Right atrium auricular region (tissue), 2 donors: ENCODE measurements around the gene EPAS1. TPM values are rescaled to one million over a fixed set of nuclear protein-coding genes. Genes with fewer than 3 reads are reported as not detected.
"Not testable (repeated sequence)": the region's sequence is repeated elsewhere in the genome, so short reads cannot be mapped to it uniquely, and the experiment has no call there.

Source experiments
- DNase-seq: peaks from one replicate; pipeline ENCODE4 v3.0.0-alpha.2; 2019; ENCODE audit warnings: low spot score
- H3K27ac ChIP-seq, 2 donors: fragments of 200-600 bp; sonication (generic); 1 replicate in 1 of 2; 2 replicates in 1 of 2; pipeline ENCODE4 v1.5.1; 2016 to 2019
- H3K27me3 ChIP-seq, 2 donors: fragments of 200-600 bp; sonication (generic); one replicate each; pipeline versions ENCODE4 v1.5.1 to v1.6.0; 2017 to 2019
- H3K36me3 ChIP-seq: fragments of 200-600 bp; sonication (generic); one replicate; pipeline ENCODE4 v1.5.1; 2016
- H3K4me1 ChIP-seq, 2 donors: fragments of 200-600 bp; sonication (generic); one replicate each; pipeline versions ENCODE4 v1.5.1 to v1.6.0; 2017 to 2019
- H3K4me3 ChIP-seq, 2 donors: fragments of 200-600 bp; sonication (generic); 1 replicate in 1 of 2; 2 replicates in 1 of 2; pipeline ENCODE4 v1.5.1; 2017 to 2019; ENCODE audit warnings: mild to moderate bottlenecking in 1 of 2, moderate library complexity in 1 of 2
- H3K9me3 ChIP-seq, 2 donors: fragments of 200-600 bp; sonication (generic); one replicate each; pipeline ENCODE4 v1.5.1; 2019
- total RNA-seq, 2 donors: library from RNA; depleted of rRNA; stranded (reverse); fragments of >200 nt; gene quantifications; one replicate each; pipeline ENCODE4 v1.1.0, GENCODE V29; 2016
- TF ChIP-seq, protein P1 (sequence below), 2 donors: fragments of 200-600 bp; sonication (generic); IDR thresholded peaks; one replicate each; pipeline ENCODE4 v1.5.1; 2019; ENCODE audit warnings: antibody characterized with exemption in 2 of 2

The EPAS1 gene
- total RNA-seq, 2 donors from 2014 or later: 257 to 311 TPM

- H3K4me1 ChIP-seq: peaks cover 0 to 10% of the 10 kb centered on the region in 2 donors
- H3K27me3 ChIP-seq: no peaks in the 10 kb centered on the region
- no peak overlapping the region for H3K4me3 ChIP-seq
- H3K27ac ChIP-seq: no peak overlapping the region
- peaks cover 2% of the 10 kb centered on the region for H3K36me3 ChIP-seq
- H3K9me3 ChIP-seq: no peaks in the 10 kb centered on the region
- TF ChIP-seq, protein P1, sequence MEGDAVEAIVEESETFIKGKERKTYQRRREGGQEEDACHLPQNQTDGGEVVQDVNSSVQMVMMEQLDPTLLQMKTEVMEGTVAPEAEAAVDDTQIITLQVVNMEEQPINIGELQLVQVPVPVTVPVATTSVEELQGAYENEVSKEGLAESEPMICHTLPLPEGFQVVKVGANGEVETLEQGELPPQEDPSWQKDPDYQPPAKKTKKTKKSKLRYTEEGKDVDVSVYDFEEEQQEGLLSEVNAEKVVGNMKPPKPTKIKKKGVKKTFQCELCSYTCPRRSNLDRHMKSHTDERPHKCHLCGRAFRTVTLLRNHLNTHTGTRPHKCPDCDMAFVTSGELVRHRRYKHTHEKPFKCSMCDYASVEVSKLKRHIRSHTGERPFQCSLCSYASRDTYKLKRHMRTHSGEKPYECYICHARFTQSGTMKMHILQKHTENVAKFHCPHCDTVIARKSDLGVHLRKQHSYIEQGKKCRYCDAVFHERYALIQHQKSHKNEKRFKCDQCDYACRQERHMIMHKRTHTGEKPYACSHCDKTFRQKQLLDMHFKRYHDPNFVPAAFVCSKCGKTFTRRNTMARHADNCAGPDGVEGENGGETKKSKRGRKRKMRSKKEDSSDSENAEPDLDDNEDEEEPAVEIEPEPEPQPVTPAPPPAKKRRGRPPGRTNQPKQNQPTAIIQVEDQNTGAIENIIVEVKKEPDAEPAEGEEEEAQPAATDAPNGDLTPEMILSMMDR (IDR thresholded peaks at IDR 0.05): no peak
- DNase-seq: no peak
Measured at GRCh38 chr2:46393347-46393820, 96.2 kb downstream of the EPAS1 start.

DNA sequence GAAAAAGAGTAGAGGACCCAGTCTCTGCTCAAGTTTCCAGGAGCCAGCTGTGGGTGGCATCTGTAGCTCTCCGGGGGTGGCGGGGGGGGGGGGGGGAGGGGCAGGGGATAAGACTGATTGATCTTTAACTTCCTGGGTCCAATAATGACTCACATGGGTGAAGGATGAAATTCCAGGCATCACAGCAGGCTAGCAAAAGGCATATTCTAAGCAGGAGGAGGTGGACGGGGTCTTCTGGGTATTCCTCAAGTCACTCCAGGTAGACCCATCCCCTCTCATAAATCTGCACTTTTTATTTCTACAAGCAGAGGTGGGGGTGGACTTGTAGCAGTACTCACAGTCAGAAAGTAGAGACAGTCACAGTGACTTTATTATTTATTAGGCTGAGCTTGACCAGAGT, 96.7 kb downstream of the EPAS1 start:
- Histone ChIP-seq H3K4me1 (peaks cover 0 to 5% of the 10 kb centered on the region in 2 donors), H3K36me3 (no peaks in the 10 kb centered on the region), H3K4me3 (no peak overlapping the region), H3K27me3 (no peaks in the 10 kb centered on the region), H3K9me3 (no peaks in the 10 kb centered on the region), H3K27ac (no peak overlapping the region)
- DNase-seq: no peak
- TF ChIP-seq, protein P1 (IDR thresholded peaks at IDR 0.05): no peak

- DNase-seq: no peak
- Histone ChIP-seq H3K27me3 (no peaks in the 10 kb centered on the region), H3K4me1 (no peaks in the 10 kb centered on the region), H3K36me3 (no peaks in the 10 kb centered on the region), H3K4me3 (no peak overlapping the region), H3K27ac (no peak overlapping the region), H3K9me3 (no peaks in the 10 kb centered on the region)
- TF ChIP-seq, protein P1 (IDR thresholded peaks at IDR 0.05): no peak
Measured at GRCh38 chr2:46394649-46395510, 97.7 kb downstream of the EPAS1 start.

GRCh38 chr2:46395730-46396129, 98.5 kb downstream of the EPAS1 start:
- not testable (repeated sequence) for H3K4me3 ChIP-seq, H3K27me3 ChIP-seq, H3K27ac ChIP-seq, H3K36me3 ChIP-seq, H3K4me1 ChIP-seq, DNase-seq, H3K9me3 ChIP-seq

DNA sequence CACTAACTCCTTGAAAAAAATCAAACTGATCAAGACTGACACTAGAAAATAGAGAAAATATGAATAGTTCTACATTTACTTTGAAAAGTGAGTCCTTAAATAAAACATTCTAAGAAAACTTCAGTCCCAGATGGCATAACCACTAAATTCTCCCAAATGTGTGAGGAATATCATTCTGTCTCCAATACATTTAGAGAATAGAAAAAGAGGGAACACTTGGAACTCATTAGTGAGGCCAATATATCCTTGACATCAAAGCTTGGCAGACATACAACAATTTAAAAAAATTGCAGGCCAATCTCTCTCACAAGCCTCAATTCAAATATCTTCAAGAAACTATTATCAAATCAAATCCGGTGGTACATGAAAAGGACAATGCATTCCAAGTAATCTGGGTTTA, 102.8 kb downstream of the EPAS1 start:
- no peaks in the 10 kb centered on the region for H3K36me3 ChIP-seq
- no peaks in the 10 kb centered on the region for H3K9me3 ChIP-seq
- no peak for DNase-seq
- H3K4me1 ChIP-seq: no peaks in the 10 kb centered on the region
- H3K27me3 ChIP-seq: no peaks in the 10 kb centered on the region
- no peak overlapping the region for H3K27ac ChIP-seq
- TF ChIP-seq, protein P1 (IDR thresholded peaks at IDR 0.05): no peak
- H3K4me3 ChIP-seq: no peak overlapping the region

DNA sequence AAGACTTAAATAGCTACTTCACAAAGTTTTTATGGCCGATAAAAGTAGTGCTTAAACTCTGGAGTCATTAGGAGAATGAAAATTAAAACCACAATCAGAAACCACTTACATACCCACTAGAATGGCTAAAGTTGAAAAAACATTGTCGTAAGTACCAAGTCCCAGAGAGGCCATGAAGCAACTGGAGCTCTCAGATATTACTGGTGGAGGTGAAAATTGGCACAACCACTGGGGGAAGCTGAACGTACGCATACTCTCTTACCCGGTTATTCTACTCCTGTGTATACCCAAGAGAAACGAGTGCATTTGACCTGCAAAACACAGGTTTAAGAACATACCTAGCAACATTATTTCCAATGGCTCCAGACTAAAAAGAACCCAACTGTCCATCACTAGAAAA, 105.7 kb downstream of the EPAS1 start:
- Histone ChIP-seq H3K4me3 (no peak overlapping the region), H3K36me3 (no peaks in the 10 kb centered on the region), H3K27me3 (no peaks in the 10 kb centered on the region), H3K4me1 (no peaks in the 10 kb centered on the region), H3K27ac (no peak overlapping the region), H3K9me3 (no peaks in the 10 kb centered on the region)
- DNase-seq: no peak
- TF ChIP-seq, protein P1 (IDR thresholded peaks at IDR 0.05): no peak
